Measurements from ENCODE around the gene PROC.

Gene PROC

DNA sequence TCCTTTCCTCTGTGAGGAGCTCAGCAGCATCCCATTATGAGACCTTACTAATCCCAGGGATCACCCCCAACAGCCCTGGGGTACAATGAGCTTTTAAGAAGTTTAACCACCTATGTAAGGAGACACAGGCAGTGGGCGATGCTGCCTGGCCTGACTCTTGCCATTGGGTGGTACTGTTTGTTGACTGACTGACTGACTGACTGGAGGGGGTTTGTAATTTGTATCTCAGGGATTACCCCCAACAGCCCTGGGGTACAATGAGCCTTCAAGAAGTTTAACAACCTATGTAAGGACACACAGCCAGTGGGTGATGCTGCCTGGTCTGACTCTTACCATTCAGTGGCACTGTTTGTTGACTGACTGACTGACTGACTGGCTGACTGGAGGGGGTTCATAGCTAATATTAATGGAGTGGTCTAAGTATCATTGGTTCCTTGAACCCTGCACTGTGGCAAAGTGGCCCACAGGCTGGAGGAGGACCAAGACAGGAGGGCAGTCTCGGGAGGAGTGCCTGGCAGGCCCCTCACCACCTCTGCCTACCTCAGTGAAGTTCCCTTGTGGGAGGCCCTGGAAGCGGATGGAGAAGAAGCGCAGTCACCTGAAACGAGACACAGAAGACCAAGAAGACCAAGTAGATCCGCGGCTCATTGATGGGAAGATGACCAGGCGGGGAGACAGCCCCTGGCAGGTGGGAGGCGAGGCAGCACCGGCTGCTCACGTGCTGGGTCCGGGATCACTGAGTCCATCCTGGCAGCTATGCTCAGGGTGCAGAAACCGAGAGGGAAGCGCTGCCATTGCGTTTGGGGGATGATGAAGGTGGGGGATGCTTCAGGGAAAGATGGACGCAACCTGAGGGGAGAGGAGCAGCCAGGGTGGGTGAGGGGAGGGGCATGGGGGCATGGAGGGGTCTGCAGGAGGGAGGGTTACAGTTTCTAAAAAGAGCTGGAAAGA is 7.6 kb downstream of the PROC start:
- Mint-ChIP-seq H3K9me3 (no peaks in the 10 kb centered on the region), H3K36me3 (ENCODE audit: low read depth) (no peaks in the 10 kb centered on the region), H3K27ac (no peak overlapping the region), H3K27me3 (peaks cover 30% of the 10 kb centered on the region), H3K4me3 (no peak overlapping the region), H3K4me1 (ENCODE audit: low read depth) (peaks cover 7% of the 10 kb centered on the region)

GRCh38 chr2:127426501-127427354 is 8.5 kb downstream of the PROC start:
- Mint-ChIP-seq H3K27ac (no peak overlapping the region), H3K27me3 (peaks cover 24% of the 10 kb centered on the region)

DNA sequence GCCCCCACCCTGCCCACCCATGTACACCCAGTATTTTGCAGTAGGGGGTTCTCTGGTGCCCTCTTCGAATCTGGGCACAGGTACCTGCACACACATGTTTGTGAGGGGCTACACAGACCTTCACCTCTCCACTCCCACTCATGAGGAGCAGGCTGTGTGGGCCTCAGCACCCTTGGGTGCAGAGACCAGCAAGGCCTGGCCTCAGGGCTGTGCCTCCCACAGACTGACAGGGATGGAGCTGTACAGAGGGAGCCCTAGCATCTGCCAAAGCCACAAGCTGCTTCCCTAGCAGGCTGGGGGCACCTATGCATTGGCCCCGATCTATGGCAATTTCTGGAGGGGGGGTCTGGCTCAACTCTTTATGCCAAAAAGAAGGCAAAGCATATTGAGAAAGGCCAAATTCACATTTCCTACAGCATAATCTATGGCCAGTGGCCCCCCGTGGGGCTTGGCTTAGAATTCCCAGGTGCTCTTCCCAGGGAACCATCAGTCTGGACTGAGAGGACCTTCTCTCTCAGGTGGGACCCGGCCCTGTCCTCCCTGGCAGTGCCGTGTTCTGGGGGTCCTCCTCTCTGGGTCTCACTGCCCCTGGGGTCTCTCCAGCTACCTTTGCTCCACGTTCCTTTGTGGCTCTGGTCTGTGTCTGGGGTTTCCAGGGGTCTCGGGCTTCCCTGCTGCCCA is 9.3 kb downstream of the PROC start:
- Mint-ChIP-seq H3K36me3 (ENCODE audit: low read depth) (no peaks in the 10 kb centered on the region), H3K9me3 (no peaks in the 10 kb centered on the region), H3K27me3 (peaks cover 18% of the 10 kb centered on the region), H3K4me3 (no peak overlapping the region), H3K4me1 (ENCODE audit: low read depth) (peaks cover 7% of the 10 kb centered on the region), H3K27ac (no peak overlapping the region)

More at GRCh38 chr2:127426501-127427354, 8.5 kb downstream of the PROC start:
- Mint-ChIP-seq H3K4me3 (no peak overlapping the region), H3K9me3 (no peaks in the 10 kb centered on the region), H3K4me1 (ENCODE audit: low read depth) (peaks cover 7% of the 10 kb centered on the region), H3K36me3 (ENCODE audit: low read depth) (no peaks in the 10 kb centered on the region)

GRCh38 chr2:127428057-127428814 is 10.0 kb downstream of the PROC start:
- no peaks in the 10 kb centered on the region for H3K9me3 Mint-ChIP-seq
- H3K27ac Mint-ChIP-seq = no peak overlapping the region
- H3K4me3 Mint-ChIP-seq = no peak overlapping the region
- H3K36me3 Mint-ChIP-seq (ENCODE audit: low read depth) = no peaks in the 10 kb centered on the region
- H3K27me3 Mint-ChIP-seq = peaks cover 18% of the 10 kb centered on the region
- peaks cover 7% of the 10 kb centered on the region for H3K4me1 Mint-ChIP-seq (ENCODE audit: low read depth)

DNA sequence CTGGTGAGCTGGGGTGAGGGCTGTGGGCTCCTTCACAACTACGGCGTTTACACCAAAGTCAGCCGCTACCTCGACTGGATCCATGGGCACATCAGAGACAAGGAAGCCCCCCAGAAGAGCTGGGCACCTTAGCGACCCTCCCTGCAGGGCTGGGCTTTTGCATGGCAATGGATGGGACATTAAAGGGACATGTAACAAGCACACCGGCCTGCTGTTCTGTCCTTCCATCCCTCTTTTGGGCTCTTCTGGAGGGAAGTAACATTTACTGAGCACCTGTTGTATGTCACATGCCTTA is 10.5 kb downstream of the PROC start:
- Mint-ChIP-seq H3K27me3 (peaks cover 15% of the 10 kb centered on the region), H3K4me3 (no peak overlapping the region), H3K36me3 (ENCODE audit: low read depth) (no peaks in the 10 kb centered on the region), H3K9me3 (no peaks in the 10 kb centered on the region), H3K4me1 (ENCODE audit: low read depth) (peaks cover 4% of the 10 kb centered on the region), H3K27ac (no peak overlapping the region)

- Mint-ChIP-seq H3K4me1 (ENCODE audit: low read depth) (no peaks in the 10 kb centered on the region), H3K27ac (no peak overlapping the region), H3K9me3 (no peaks in the 10 kb centered on the region), H3K4me3 (no peak overlapping the region), H3K27me3 (peaks cover 10% of the 10 kb centered on the region), H3K36me3 (ENCODE audit: low read depth) (no peaks in the 10 kb centered on the region)
These were observed 11.1 kb downstream of the PROC start for GRCh38 chr2:127429291-127429690.

- Mint-ChIP-seq H3K4me3 (no peak overlapping the region), H3K4me1 (ENCODE audit: low read depth) (no peaks in the 10 kb centered on the region), H3K9me3 (no peaks in the 10 kb centered on the region), H3K36me3 (ENCODE audit: low read depth) (no peaks in the 10 kb centered on the region), H3K27ac (no peak overlapping the region), H3K27me3 (peaks cover 9% of the 10 kb centered on the region)
These were observed 11.7 kb downstream of the PROC start for GRCh38 chr2:127429844-127430425.

DNA sequence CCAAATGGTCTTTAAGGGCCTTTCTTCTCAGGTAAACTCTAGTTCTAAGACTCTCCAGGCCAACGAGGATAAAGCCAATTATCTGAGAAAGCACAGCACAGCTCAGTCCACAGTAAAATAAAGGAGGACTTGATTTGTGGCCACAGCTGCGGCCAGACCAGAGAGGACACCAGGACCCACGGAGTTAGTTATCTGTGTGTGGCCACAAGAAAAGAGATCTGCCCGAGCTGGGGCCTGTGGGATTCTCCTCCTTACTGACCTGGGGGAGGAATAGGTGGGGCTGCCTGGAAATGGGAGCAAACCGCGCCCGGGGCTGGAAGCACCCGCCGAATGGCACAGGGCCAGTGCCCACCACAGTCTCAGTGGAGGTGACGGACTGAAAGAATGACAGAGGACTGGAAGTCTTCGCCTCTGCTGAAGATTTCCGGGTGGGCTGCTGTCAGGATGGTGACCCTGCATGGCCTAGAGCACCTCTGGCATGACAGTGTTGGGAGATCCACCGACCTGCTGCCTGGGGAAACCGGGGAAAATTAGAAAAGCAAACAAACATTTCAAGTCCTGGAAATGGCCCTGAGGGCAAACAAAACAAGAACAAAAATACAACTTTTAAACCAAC is 13.3 kb downstream of the PROC start:
- H3K4me1 Mint-ChIP-seq (ENCODE audit: low read depth) = no peaks in the 10 kb centered on the region

DNA sequence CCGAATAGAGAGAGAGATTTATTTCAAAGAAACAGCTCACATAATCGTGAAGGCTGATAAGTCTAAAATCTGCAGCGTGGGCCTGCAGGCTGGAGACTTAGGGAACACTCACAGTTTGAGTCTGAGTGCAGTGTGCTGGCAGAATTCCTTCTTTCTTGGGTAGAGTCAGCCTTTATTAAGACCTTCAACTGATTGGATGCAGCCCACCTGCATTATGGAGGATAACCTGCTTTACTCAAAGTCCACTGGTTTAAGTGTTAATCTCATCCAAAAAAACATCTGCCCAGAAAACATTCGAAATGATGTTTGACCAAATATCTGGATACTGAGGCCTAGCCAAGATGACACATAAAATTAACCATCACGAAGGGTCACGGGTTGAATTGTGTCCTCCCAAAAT is 16.3 kb downstream of the PROC start:
- Mint-ChIP-seq H3K36me3 (ENCODE audit: low read depth) (no peaks in the 10 kb centered on the region), H3K27ac (no peak overlapping the region), H3K27me3 (no peaks in the 10 kb centered on the region), H3K4me1 (ENCODE audit: low read depth) (no peaks in the 10 kb centered on the region), H3K9me3 (no peaks in the 10 kb centered on the region), H3K4me3 (no peak overlapping the region)

More for the DNA sequence above, 13.3 kb downstream of the PROC start:
- H3K9me3 Mint-ChIP-seq = no peaks in the 10 kb centered on the region
- H3K4me3 Mint-ChIP-seq = no peak overlapping the region
- H3K27ac Mint-ChIP-seq = no peak overlapping the region
- no peaks in the 10 kb centered on the region for H3K36me3 Mint-ChIP-seq (ENCODE audit: low read depth)
- no peaks in the 10 kb centered on the region for H3K27me3 Mint-ChIP-seq

GRCh38 chr2:127437056-127437455 is 18.8 kb downstream of the PROC start:
- H3K4me3 Mint-ChIP-seq = no peak overlapping the region
- no peaks in the 10 kb centered on the region for H3K27me3 Mint-ChIP-seq
- H3K4me1 Mint-ChIP-seq (ENCODE audit: low read depth) = no peaks in the 10 kb centered on the region
- H3K36me3 Mint-ChIP-seq (ENCODE audit: low read depth) = peaks cover 9% of the 10 kb centered on the region
- no peak overlapping the region for H3K27ac Mint-ChIP-seq
- H3K9me3 Mint-ChIP-seq = peaks cover 10% of the 10 kb centered on the region

- peaks cover 9% of the 10 kb centered on the region for H3K36me3 Mint-ChIP-seq (ENCODE audit: low read depth)
- no peaks in the 10 kb centered on the region for H3K27me3 Mint-ChIP-seq
- H3K4me3 Mint-ChIP-seq = no peak overlapping the region
- no peak overlapping the region for H3K27ac Mint-ChIP-seq
- H3K9me3 Mint-ChIP-seq = peaks cover 10% of the 10 kb centered on the region
- no peaks in the 10 kb centered on the region for H3K4me1 Mint-ChIP-seq (ENCODE audit: low read depth)
These were observed 19.8 kb downstream of the PROC start for GRCh38 chr2:127437781-127438726.

GRCh38 chr2:127439343-127439742 is 21.1 kb downstream of the PROC start:
- no peak overlapping the region for H3K27ac Mint-ChIP-seq
- H3K9me3 Mint-ChIP-seq = peaks cover 14% of the 10 kb centered on the region
- no peaks in the 10 kb centered on the region for H3K27me3 Mint-ChIP-seq
- no peaks in the 10 kb centered on the region for H3K4me1 Mint-ChIP-seq (ENCODE audit: low read depth)
- H3K4me3 Mint-ChIP-seq = no peak overlapping the region
- H3K36me3 Mint-ChIP-seq (ENCODE audit: low read depth) = peaks cover 9% of the 10 kb centered on the region

DNA sequence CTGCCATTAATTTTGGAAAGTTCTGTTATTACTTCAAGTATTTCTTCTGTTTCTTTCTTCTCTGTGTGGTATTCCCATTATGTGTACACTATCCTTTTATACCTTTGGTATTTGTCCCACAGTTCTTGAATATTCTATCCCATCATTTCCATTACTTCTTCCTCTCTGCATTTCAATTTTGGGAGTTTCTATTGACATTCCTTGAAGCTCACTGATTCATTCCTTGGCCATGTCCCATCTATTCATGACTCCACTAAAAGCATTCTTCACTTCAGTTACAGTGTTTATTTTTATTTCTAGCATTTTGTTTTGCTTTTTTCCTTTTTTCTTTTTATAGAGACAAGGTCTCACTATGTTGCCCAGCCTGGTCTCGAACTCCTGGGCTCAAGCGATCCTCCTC is 30.3 kb downstream of the PROC start:
- no peak overlapping the region for H3K4me3 Mint-ChIP-seq

More for the DNA sequence above, 30.3 kb downstream of the PROC start:
- Mint-ChIP-seq H3K4me1 (ENCODE audit: low read depth) (no peaks in the 10 kb centered on the region), H3K9me3 (peaks cover 9% of the 10 kb centered on the region), H3K36me3 (ENCODE audit: low read depth) (peaks cover 16% of the 10 kb centered on the region), H3K27ac (no peak overlapping the region), H3K27me3 (peaks cover 4% of the 10 kb centered on the region)

All from stimulated activated naive CD8-positive, alpha-beta T cell treated with anti-CD3 and anti-CD28 coated beads, Interleukin-15, Interleukin-2, amounts not matched to agents 100 ng/mL and 50 ng/mL, for 24 hours (primary cell).